Type B pancreatic cell (in vitro differentiated cells): ENCODE measurements around the gene GRIN2A. TPM values are rescaled to one million over a fixed set of nuclear protein-coding genes. Genes with fewer than 3 reads are reported as not detected.

Experiments used
- DNase-seq: peaks from one replicate; pipeline ENCODE4 v3.0.0; 2021; ENCODE audit warnings: mixed read lengths; ENCODE audit not compliant: unreplicated experiment; ENCODE audit errors: extremely low spot score
- H3K27ac Mint-ChIP-seq: 2 replicates; pipeline ENCODE4 v1.8.0; 2021; ENCODE audit warnings: mild to moderate bottlenecking, mixed read lengths
- H3K27me3 Mint-ChIP-seq: 2 replicates; pipeline ENCODE4 v1.8.0; 2021; ENCODE audit warnings: mixed read lengths
- H3K36me3 Mint-ChIP-seq: 2 replicates; pipeline ENCODE4 v1.8.0; 2021; ENCODE audit warnings: mixed read lengths
- H3K4me1 Mint-ChIP-seq: one replicate; pipeline ENCODE4 v1.8.0; 2021; ENCODE audit warnings: mixed read lengths; ENCODE audit not compliant: unreplicated experiment
- H3K4me3 Mint-ChIP-seq: 2 replicates; pipeline ENCODE4 v1.8.0; 2021; ENCODE audit warnings: mild to moderate bottlenecking, mixed read lengths
- H3K9me3 Mint-ChIP-seq: 2 replicates; pipeline ENCODE4 v1.8.0; 2021; ENCODE audit warnings: mixed read lengths
- total RNA-seq: library from RNA; stranded (reverse); gene quantifications from 2 replicates; pipeline ENCODE4 v1.2.1, GENCODE V29; 2021; ENCODE audit warnings: low replicate concordance
- TF ChIP-seq, protein P1 (sequence below): fragments of 200-600 bp; sonication (generic); conservative IDR thresholded peaks from 2 replicates; pipeline ENCODE4 v1.5.0; 2021; ENCODE audit warnings: antibody characterized with exemption, mild to moderate bottlenecking

The GRIN2A gene
- total RNA-seq, 1 donor from 2014 or later = 7.1 TPM

DNA sequence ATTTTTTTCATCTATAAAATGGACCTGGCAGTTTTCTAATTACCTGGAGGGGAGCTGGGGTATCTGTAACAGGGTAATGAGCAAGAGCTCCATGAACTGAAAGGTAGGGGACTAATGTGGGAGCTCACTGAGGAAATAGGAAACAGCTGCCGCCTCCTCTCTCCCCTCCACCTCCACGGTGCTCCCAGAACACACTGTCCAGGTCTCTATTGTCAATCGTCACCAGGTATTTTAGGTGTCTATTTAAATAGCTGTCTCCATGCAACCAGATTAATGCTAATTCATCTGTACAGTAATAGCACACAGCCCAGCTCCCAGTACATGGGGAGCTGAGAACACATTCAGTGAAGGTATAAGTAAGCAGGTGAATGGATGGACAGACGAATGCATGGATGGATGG is 233.3 kb downstream of the GRIN2A start:
- Mint-ChIP-seq H3K9me3 (no peaks in the 10 kb centered on the region), H3K36me3 (no peaks in the 10 kb centered on the region), H3K4me1 (no peaks in the 10 kb centered on the region), H3K27me3 (peaks cover 23% of the 10 kb centered on the region), H3K27ac (no peak overlapping the region), H3K4me3 (no peak overlapping the region)
- TF ChIP-seq, protein P1, sequence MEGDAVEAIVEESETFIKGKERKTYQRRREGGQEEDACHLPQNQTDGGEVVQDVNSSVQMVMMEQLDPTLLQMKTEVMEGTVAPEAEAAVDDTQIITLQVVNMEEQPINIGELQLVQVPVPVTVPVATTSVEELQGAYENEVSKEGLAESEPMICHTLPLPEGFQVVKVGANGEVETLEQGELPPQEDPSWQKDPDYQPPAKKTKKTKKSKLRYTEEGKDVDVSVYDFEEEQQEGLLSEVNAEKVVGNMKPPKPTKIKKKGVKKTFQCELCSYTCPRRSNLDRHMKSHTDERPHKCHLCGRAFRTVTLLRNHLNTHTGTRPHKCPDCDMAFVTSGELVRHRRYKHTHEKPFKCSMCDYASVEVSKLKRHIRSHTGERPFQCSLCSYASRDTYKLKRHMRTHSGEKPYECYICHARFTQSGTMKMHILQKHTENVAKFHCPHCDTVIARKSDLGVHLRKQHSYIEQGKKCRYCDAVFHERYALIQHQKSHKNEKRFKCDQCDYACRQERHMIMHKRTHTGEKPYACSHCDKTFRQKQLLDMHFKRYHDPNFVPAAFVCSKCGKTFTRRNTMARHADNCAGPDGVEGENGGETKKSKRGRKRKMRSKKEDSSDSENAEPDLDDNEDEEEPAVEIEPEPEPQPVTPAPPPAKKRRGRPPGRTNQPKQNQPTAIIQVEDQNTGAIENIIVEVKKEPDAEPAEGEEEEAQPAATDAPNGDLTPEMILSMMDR = no peak
- no peak for DNase-seq

DNA sequence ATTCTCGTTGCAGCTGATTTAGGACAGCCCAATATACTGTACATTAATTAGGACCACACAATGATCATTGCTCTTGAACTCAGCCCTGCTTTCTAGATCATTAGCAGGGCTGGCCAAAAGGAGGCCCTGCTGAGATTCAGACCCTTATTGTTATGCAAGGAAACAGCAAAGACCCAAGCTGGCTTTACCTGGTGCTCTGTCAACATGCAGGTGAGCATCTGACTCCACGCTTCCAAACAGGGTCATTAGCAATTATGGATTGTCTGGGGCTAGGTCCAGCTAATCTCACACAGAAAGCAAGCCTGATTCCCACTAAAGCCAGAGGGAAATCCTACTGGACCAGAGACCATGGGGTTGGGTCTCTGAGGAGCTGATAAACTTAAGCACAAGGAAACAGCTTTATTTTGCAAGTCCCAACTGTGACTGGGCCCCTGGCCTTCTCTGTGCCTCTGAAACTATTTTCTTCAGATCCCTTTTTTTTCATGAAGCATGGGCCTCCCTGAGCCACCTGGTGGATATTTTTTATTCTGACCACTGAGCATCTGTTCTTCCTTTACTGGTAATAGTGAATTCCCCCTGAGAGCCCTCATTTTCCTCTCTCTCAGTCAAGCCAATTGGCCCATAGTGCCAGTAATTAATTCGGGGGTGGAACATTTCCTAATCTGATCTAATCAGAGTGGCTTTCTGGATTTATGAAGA is 236.1 kb downstream of the GRIN2A start:
- no peak overlapping the region for H3K4me3 Mint-ChIP-seq
- TF ChIP-seq, protein P1 = peak; percentile 37
- H3K4me1 Mint-ChIP-seq = no peaks in the 10 kb centered on the region
- DNase-seq = no peak
- peaks cover 14% of the 10 kb centered on the region for H3K27me3 Mint-ChIP-seq
- H3K36me3 Mint-ChIP-seq = no peaks in the 10 kb centered on the region
- no peak overlapping the region for H3K27ac Mint-ChIP-seq
- H3K9me3 Mint-ChIP-seq = no peaks in the 10 kb centered on the region

DNA sequence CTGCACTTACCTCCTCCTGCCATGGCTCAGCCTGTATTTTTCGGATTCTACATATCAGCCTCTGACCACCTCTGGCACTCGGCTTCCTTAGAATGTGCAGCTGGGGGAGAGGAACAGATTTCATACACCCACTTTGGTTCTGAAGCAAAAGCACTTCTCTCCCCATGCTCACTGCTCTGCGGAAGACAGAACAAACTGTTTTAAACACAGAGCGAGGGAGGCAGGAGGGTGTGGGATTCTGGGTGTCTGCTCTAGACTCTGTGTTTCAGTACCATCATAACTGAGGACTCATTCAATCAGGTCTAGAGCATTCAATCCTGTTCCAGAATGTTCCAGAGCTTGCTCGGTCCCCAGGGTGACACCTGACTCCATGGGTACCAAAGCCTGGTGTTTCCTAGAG is 239.1 kb downstream of the GRIN2A start:
- TF ChIP-seq, protein P1 = no peak
- H3K9me3 Mint-ChIP-seq = no peaks in the 10 kb centered on the region
- peaks cover 20% of the 10 kb centered on the region for H3K27me3 Mint-ChIP-seq

DNA sequence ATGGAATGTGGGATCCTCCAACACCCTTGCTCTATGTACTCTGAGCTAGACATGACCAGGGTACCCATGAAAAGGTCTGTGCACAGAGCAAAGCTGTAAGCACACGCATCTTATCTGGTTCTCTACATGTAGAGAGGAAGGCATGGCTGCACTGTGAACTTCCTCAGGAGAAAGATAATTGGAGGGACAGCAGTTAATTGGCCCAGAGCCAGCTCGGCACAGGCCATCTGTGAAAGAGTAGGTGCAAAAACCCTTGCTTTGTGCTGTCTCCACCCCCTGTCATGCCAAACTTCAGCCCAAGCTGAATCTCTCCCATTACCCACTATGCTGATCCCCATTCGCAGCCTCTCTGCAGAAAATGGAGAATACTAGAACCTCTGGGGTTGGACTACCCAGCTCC is 241.0 kb downstream of the GRIN2A start:
- TF ChIP-seq, protein P1 = no peak
- Mint-ChIP-seq H3K4me3 (no peak overlapping the region), H3K27me3 (peaks cover 20% of the 10 kb centered on the region), H3K27ac (no peak overlapping the region), H3K36me3 (no peaks in the 10 kb centered on the region), H3K4me1 (no peaks in the 10 kb centered on the region), H3K9me3 (no peaks in the 10 kb centered on the region)
- no peak for DNase-seq

More for the DNA sequence above, 239.1 kb downstream of the GRIN2A start:
- H3K27ac Mint-ChIP-seq = no peak overlapping the region
- no peak overlapping the region for H3K4me3 Mint-ChIP-seq
- H3K4me1 Mint-ChIP-seq = no peaks in the 10 kb centered on the region
- no peaks in the 10 kb centered on the region for H3K36me3 Mint-ChIP-seq
- no peak for DNase-seq

DNA sequence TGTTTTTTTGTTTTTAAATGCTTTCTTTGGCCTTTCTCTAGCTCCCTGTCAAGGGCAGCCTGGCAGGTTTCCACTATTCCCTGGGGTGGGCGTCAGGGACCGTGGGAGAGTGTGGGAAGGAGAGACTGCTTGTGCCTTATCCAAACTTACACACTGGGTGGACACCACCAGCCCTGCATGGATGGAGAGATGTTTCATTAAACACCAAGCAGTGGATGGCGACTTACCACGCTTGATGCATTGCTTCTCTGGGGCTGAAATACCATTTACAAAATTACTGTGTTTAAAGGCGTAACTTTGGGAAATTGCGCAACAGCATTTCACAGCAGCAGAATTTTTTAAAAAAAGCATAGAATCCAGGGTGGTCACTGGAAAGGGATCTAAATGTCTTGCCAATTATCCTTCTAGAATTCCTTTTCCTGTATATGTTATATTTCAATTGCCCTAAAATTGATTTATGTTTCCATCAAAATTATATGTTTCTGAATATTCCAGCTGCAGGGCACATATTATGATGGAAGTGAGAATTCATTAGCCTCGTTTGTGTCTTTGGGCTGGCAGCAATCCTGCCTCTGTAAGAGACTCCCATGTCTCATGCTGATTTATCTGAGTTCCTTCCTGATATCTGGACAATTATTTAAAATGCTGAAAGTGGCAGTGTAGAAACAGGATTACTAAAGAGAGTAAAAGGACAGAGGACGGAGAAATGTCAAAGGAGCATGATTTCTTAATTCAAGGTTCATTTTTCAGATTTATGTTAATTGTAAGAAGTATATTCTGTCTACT is 247.3 kb downstream of the GRIN2A start:
- H3K9me3 Mint-ChIP-seq = no peaks in the 10 kb centered on the region
- no peak overlapping the region for H3K27ac Mint-ChIP-seq
- H3K36me3 Mint-ChIP-seq = no peaks in the 10 kb centered on the region
- H3K4me1 Mint-ChIP-seq = no peaks in the 10 kb centered on the region
- TF ChIP-seq, protein P1 = no peak
- H3K4me3 Mint-ChIP-seq = no peak overlapping the region
- DNase-seq = no peak
- H3K27me3 Mint-ChIP-seq = peaks cover 17% of the 10 kb centered on the region
